A673 (cell line): Measurements from ENCODE around the gene HECTD4. TPM values are rescaled to one million over a fixed set of nuclear protein-coding genes. Genes with fewer than 3 reads are reported as not detected.

Source experiments
- BruUV-seq: library from RNA; stranded (reverse); fragments of 400-500 nt; replicated peaks from 2 replicates; lab custom pipeline; 2021; lab: Mats Ljungman, UMichigan
- CTCF ChIA-PET: fragments of 300-600 bp; sonication (Branson Sonifier 250); formaldehyde crosslinking; loops from one replicate; lab custom pipeline; 2022; ENCODE audit warnings: antibody characterized with exemption; lab: Charles Lee
- POLR2A ChIA-PET: fragments of 300-600 bp; sonication (Branson Sonifier 250); formaldehyde crosslinking; loops from one replicate; lab custom pipeline; 2022; ENCODE audit warnings: antibody characterized with exemption; ENCODE audit not compliant: low non-redundant PET; lab: Charles Lee
- DNase-seq: peaks from one replicate; pipeline ENCODE4 v3.0.0-alpha.2; 2015; ENCODE audit warnings: low spot score
- H3K27ac ChIP-seq: fragments of 200-600 bp; sonication (generic); 2 replicates; pipeline ENCODE4 v1.5.1; 2016; ENCODE audit warnings: mixed run types, low read depth, mild to moderate bottlenecking, mixed read lengths, antibody characterized with exemption, low read length; ENCODE audit not compliant: poor library complexity, severe bottlenecking
- H3K27me3 ChIP-seq: fragments of 200-600 bp; sonication (generic); replicated peaks from 2 replicates; pipeline ENCODE4 v1.6.1; 2017; ENCODE audit warnings: mixed run types, low read depth, mild to moderate bottlenecking, mixed read lengths, antibody characterized with exemption, low read length; ENCODE audit not compliant: insufficient read depth, poor library complexity
- H3K36me3 ChIP-seq: fragments of 200-600 bp; sonication (generic); 2 replicates; pipeline ENCODE4 v1.6.1; 2016; ENCODE audit warnings: mixed run types, mild to moderate bottlenecking, mixed read lengths, antibody characterized with exemption, low read length; ENCODE audit not compliant: insufficient read depth, poor library complexity, severe bottlenecking
- H3K4me1 ChIP-seq: fragments of 200-600 bp; sonication (generic); 2 replicates; pipeline ENCODE4 v1.6.1; 2017; ENCODE audit warnings: mixed run types, mild to moderate bottlenecking, mixed read lengths, antibody characterized with exemption, low read length; ENCODE audit not compliant: insufficient read depth, poor library complexity, severe bottlenecking
- H3K4me3 ChIP-seq: fragments of 200-600 bp; sonication (generic); 2 replicates; pipeline ENCODE4 v1.5.1; 2016; ENCODE audit warnings: low read depth, mixed run types, mild to moderate bottlenecking, mixed read lengths, low read length; ENCODE audit not compliant: poor library complexity, severe bottlenecking
- H3K9me3 ChIP-seq: fragments of 200-600 bp; sonication (generic); 2 replicates; pipeline ENCODE4 v1.6.1; 2016; ENCODE audit warnings: mixed run types, low read depth, mild to moderate bottlenecking, mixed read lengths, antibody characterized with exemption, low read length; ENCODE audit not compliant: poor library complexity, severe bottlenecking
- CTCF ChIP-seq: fragments of 300-800, 200-600 bp; sonication (generic); conservative IDR thresholded peaks from 2 replicates; pipeline ENCODE4 v1.5.1; 2017; ENCODE audit warnings: low read depth, mild to moderate bottlenecking, antibody characterized with exemption, low read length, moderate library complexity, mixed read lengths
- EZH2 ChIP-seq: fragments of 200-600 bp; sonication (generic); IDR thresholded peaks from 2 replicates; pipeline ENCODE4 v1.6.1; 2017; ENCODE audit warnings: borderline replicate concordance, low read depth, mild to moderate bottlenecking, mixed read lengths, antibody characterized with exemption, low read length; ENCODE audit not compliant: poor library complexity, severe bottlenecking
- intact Hi-C: fragments of 100-400 bp; cut with micrococcal nuclease; formaldehyde crosslinking; loops from one replicate; pipeline ENCODE4 v1.10.0; 2022; ENCODE audit not compliant: unreplicated experiment
- total RNA-seq: library from RNA; stranded (reverse); gene quantifications from 2 replicates; pipeline ENCODE4 v1.2.3, GENCODE V29; 2021

The HECTD4 gene
- total RNA-seq, 1 experiment from 2014 or later: 52.1 TPM

- BruUV-seq: no TSS peak
- Histone ChIP-seq H3K27me3 (no peaks in the 10 kb centered on the region), H3K4me3 (no peak overlapping the region), H3K4me1 (peaks cover 9% of the 10 kb centered on the region), H3K9me3 (no peaks in the 10 kb centered on the region), H3K36me3 (no peaks in the 10 kb centered on the region), H3K27ac (no peak overlapping the region)
- TF ChIP-seq EZH2 (no peak), CTCF (no peak)
- POLR2A ChIA-PET: no interaction called here
- no peak for DNase-seq
- intact Hi-C loops: no loop called here
- CTCF ChIA-PET: no interaction called here
Observed at GRCh38 chr12:112422531-112422930, 40.3 kb upstream of the HECTD4 start.

- Histone ChIP-seq H3K36me3 (no peaks in the 10 kb centered on the region), H3K9me3 (no peaks in the 10 kb centered on the region), H3K27ac (no peak overlapping the region), H3K4me1 (peaks cover 9% of the 10 kb centered on the region), H3K4me3 (no peak overlapping the region), H3K27me3 (no peaks in the 10 kb centered on the region)
- DNase-seq: no peak
- ChIA-PET CTCF (no interaction called here), POLR2A (no interaction called here)
- no peak for TF ChIP-seq EZH2
- no peak for TF ChIP-seq CTCF
- intact Hi-C loops: no loop called here
- no TSS peak for BruUV-seq
Observed at GRCh38 chr12:112421363-112421762, 39.1 kb upstream of the HECTD4 start.

- Histone ChIP-seq H3K27me3 (no peaks in the 10 kb centered on the region), H3K4me1 (peaks cover 9% of the 10 kb centered on the region), H3K4me3 (no peak overlapping the region), H3K27ac (no peak overlapping the region), H3K9me3 (no peaks in the 10 kb centered on the region), H3K36me3 (no peaks in the 10 kb centered on the region)
- BruUV-seq: no TSS peak
- no peak for DNase-seq
- TF ChIP-seq EZH2 (no peak), CTCF (no peak)
- intact Hi-C loops: no loop called here
- POLR2A ChIA-PET: no interaction called here
- CTCF ChIA-PET: no interaction called here
Observed at GRCh38 chr12:112420740-112421139, 38.5 kb upstream of the HECTD4 start.
